Measurements from ENCODE around the gene UGT1A3.

Gene UGT1A3

GRCh38 chr2:233795735-233796171, 66.9 kb downstream of the UGT1A3 start:
- no peak for DNase-seq (ENCODE audit: low spot score)

- no peak for DNase-seq (ENCODE audit: low spot score)
Measured at GRCh38 chr2:233796254-233796653, 67.4 kb downstream of the UGT1A3 start.

- DNase-seq (ENCODE audit: low spot score): no peak
Measured at GRCh38 chr2:233798335-233799086, 69.7 kb downstream of the UGT1A3 start.

- no peak for DNase-seq (ENCODE audit: low spot score)
Measured at GRCh38 chr2:233799087-233799665, 70.3 kb downstream of the UGT1A3 start.

GRCh38 chr2:233799716-233800115, 70.9 kb downstream of the UGT1A3 start:
- DNase-seq (ENCODE audit: low spot score): no peak

- DNase-seq (ENCODE audit: low spot score): no peak
Measured at GRCh38 chr2:233800208-233800607, 71.4 kb downstream of the UGT1A3 start.

GRCh38 chr2:233801357-233802131, 72.7 kb downstream of the UGT1A3 start:
- DNase-seq (ENCODE audit: low spot score): no peak

- DNase-seq (ENCODE audit: low spot score): no peak
Measured at GRCh38 chr2:233802132-233802815, 73.4 kb downstream of the UGT1A3 start.

GRCh38 chr2:233803292-233803911, 74.6 kb downstream of the UGT1A3 start:
- no peak for DNase-seq (ENCODE audit: low spot score)

- DNase-seq (ENCODE audit: low spot score): no peak
Measured at GRCh38 chr2:233803994-233804393, 75.2 kb downstream of the UGT1A3 start.

- no peak for DNase-seq (ENCODE audit: low spot score)
Measured at GRCh38 chr2:233807215-233807865, 78.5 kb downstream of the UGT1A3 start.

GRCh38 chr2:233807966-233808935, 79.4 kb downstream of the UGT1A3 start:
- DNase-seq (ENCODE audit: low spot score): no peak

GRCh38 chr2:233810385-233810784, 81.5 kb downstream of the UGT1A3 start:
- no peak for DNase-seq (ENCODE audit: low spot score)

- DNase-seq (ENCODE audit: low spot score): no peak
Measured at GRCh38 chr2:233811087-233811486, 82.2 kb downstream of the UGT1A3 start.

GRCh38 chr2:233811732-233812131, 82.9 kb downstream of the UGT1A3 start:
- no peak for DNase-seq (ENCODE audit: low spot score)

- no peak for DNase-seq (ENCODE audit: low spot score)
Measured at GRCh38 chr2:233813236-233814055, 84.6 kb downstream of the UGT1A3 start.

GRCh38 chr2:233814056-233814835, 85.4 kb downstream of the UGT1A3 start:
- no peak for DNase-seq (ENCODE audit: low spot score)

GRCh38 chr2:233815861-233816260, 87.0 kb downstream of the UGT1A3 start:
- DNase-seq (ENCODE audit: low spot score): no peak

GRCh38 chr2:233816334-233816733, 87.5 kb downstream of the UGT1A3 start:
- no peak for DNase-seq (ENCODE audit: low spot score)

All from HuH-7.5 (cell line).